Activated CD8-positive, alpha-beta T cell treated with anti-CD3 and anti-CD28 coated beads, Interleukin-2, amount 10 ng/mL, durations not matched to agents 7 days and 5 days (primary cell): ENCODE results near the gene MBOAT1. TPM values are rescaled to one million over a fixed set of nuclear protein-coding genes. Genes with fewer than 3 reads are reported as not detected.
"Not testable (repeated sequence)": the region's sequence is repeated elsewhere in the genome, so short reads cannot be mapped to it uniquely, and the experiment has no call there.

ENCODE experiments used
- ATAC-seq: fragments of 150-1000 bp; cut with Tn5 transposase; one replicate; pipeline ENCODE4 v1.10.0; 2021; ENCODE audit warnings: moderate library complexity
- CTCF ChIA-PET: fragments of 350-600 bp; sonication (Branson Sonifier 250); formaldehyde crosslinking; loops from one replicate; lab custom pipeline; 2021; ENCODE audit warnings: antibody characterized with exemption; lab: Charles Lee
- POLR2A ChIA-PET: fragments of 350-600 bp; sonication (Branson Sonifier 250); formaldehyde crosslinking; loops from one replicate; lab custom pipeline; 2021; ENCODE audit warnings: antibody characterized with exemption; lab: Charles Lee
- DNase-seq: peaks from one replicate; pipeline ENCODE4 v3.0.0-alpha.2; 2020
- H3K27ac Mint-ChIP-seq: one replicate; pipeline ENCODE4 v1.8.0; 2021; ENCODE audit warnings: mild to moderate bottlenecking, mixed read lengths
- H3K27me3 Mint-ChIP-seq: one replicate; pipeline ENCODE4 v1.8.0; 2021; ENCODE audit warnings: low read depth, mixed read lengths
- H3K36me3 Mint-ChIP-seq: one replicate; pipeline ENCODE4 v1.8.0; 2021; ENCODE audit warnings: low read depth, mixed read lengths
- H3K4me1 Mint-ChIP-seq: one replicate; pipeline ENCODE4 v1.8.0; 2021; ENCODE audit warnings: low read depth, mixed read lengths
- H3K4me3 Mint-ChIP-seq: one replicate; pipeline ENCODE4 v1.8.0; 2021; ENCODE audit warnings: mild to moderate bottlenecking, mixed read lengths
- H3K9me3 Mint-ChIP-seq: one replicate; pipeline ENCODE4 v1.8.0; 2022; ENCODE audit warnings: mixed read lengths; ENCODE audit not compliant: insufficient read depth
- total RNA-seq, 2 experiments: library from RNA; stranded (reverse); gene quantifications; one replicate each; pipeline ENCODE4 v1.2.3, GENCODE V29; 2021

Gene MBOAT1
- total RNA-seq, 2 experiments from 2014 or later, result 14.2 to 15.5 TPM

DNA sequence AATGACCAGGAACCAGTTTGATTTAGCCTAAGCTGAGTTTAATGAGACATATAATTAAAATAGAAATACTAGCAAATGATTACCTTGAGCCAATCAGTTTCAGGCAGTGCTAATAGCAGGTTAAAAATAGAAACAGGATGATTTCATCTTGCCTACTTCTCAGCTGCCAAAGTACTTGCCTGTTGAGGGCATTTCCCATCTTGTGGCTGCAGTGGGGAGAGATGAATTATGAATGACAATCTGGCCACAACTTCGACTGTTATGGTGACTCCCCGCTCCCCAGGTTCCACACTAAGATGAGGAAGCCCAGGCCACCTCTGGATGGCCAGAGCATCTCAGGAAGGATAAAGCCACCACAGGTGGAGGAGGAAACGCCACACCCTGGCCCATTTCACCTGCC lies 31.3 kb downstream of the MBOAT1 start:
- POLR2A ChIA-PET, result interaction anchor here (0.7 kb wide), 1 partner anchor 19 kb away, joined by 4 read pairs; no protein-coding TSS in a partner anchor
- H3K27ac Mint-ChIP-seq, result no peak overlapping the region

DNA sequence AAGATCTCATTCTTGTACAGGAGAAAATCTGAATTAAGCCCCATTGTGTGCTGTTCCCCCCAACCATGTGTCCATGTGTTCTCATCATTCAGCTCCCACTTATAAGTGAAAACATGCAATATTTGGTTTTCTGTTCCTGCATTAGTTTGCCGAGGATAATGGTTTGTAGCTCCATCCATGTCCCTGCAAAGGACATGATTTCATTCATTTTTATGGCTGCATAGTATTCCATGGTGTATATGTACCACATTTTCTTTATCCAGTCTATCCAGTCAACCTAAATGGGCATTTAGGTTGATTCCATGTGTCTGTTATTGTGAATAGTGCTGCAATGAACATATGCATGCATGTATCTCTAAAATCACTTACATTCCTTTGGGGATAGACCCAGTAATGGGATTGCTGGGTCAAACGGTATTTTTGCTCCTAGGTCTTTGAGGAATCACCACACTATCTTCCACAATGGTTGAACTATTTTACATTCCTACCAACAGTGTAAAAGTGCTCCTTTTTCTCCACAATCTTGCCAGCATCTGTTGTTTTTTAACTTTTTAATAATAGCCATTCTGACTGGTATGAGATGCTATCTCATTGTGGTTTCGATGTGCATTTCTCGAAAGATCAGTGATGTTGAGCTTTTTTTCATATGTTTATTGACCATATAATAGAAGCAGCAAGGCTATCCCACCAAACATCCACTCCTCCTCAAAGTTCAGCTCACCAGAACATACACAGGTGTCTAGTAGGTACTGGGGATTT lies 32.8 kb downstream of the MBOAT1 start:
- H3K27ac Mint-ChIP-seq, H3K27me3 Mint-ChIP-seq, H3K9me3 Mint-ChIP-seq, CTCF ChIA-PET, DNase-seq, ATAC-seq, H3K4me3 Mint-ChIP-seq, POLR2A ChIA-PET: not testable (repeated sequence)
- H3K36me3 Mint-ChIP-seq, result peaks cover 11% of the 10 kb centered on the region
- peaks cover 11% of the 10 kb centered on the region for H3K4me1 Mint-ChIP-seq

More for the DNA sequence above, 31.3 kb downstream of the MBOAT1 start:
- CTCF ChIA-PET, result no interaction called here
- Mint-ChIP-seq H3K4me1 (peaks cover 7% of the 10 kb centered on the region), H3K36me3 (peaks cover 11% of the 10 kb centered on the region), H3K4me3 (no peak overlapping the region), H3K27me3 (no peaks in the 10 kb centered on the region), H3K9me3 (no peaks in the 10 kb centered on the region)
- ATAC-seq (no peak), DNase-seq (no peak)

DNA sequence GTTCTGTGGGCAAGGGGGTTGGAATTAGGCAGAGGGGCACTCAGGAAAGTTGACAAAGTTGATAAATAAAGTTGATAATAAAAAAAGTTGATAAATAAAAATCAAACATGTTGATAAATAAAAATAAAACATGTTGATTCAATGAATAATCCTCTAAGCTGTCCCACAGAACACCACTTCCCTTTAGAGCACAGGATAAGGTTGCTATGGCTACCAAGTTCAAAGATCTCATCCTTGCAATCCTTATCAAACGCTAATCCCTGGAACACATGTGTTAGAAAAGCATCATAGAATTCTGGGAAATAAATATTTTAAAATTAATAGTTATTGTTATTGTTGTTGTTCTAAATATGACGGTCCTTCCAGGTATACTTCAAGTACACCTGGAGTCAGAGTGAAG lies 33.9 kb downstream of the MBOAT1 start:
- Mint-ChIP-seq H3K4me1 (peaks cover 22% of the 10 kb centered on the region), H3K4me3 (no peak overlapping the region), H3K27ac (no peak overlapping the region), H3K27me3 (no peaks in the 10 kb centered on the region), H3K36me3 (peaks cover 11% of the 10 kb centered on the region), H3K9me3 (no peaks in the 10 kb centered on the region)
- ChIA-PET CTCF (no interaction called here), POLR2A (no interaction called here)
- no peak for ATAC-seq
- no peak for DNase-seq

DNA sequence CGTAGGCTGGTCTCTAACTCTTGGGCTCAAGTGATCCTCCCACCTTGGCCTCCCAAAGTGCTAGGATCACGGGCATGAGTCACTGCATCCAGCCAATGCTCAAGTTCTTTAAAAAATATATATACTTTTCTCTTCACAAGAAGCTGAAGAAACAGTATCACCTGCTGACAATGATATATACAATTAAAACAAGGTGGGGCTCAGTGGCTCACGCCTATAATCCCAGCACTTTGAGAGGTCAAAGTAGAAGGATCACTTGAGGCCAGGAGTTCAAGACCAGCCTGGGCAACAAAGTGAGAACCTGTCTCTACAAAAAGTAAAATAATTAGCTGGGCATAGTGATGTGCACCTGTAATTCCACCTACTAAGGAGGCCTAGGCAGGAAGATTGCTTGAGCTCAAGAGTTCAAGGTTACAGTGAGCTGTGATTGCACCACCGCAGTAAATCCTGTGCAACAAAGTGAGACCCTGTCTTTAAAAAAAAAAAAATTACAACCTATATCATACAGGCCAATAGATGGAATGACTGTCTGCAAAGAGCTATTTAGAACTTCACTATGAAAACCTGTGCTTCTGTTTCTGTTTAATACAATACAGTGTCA lies 36.4 kb downstream of the MBOAT1 start:
- H3K9me3 Mint-ChIP-seq, result no peaks in the 10 kb centered on the region
- DNase-seq (no peak), ATAC-seq (no peak)
- no peak overlapping the region for H3K27ac Mint-ChIP-seq
- ChIA-PET POLR2A (no interaction called here), CTCF (interaction anchor here (1.4 kb wide), 1 partner anchor 37 kb away, joined by 3 read pairs; no protein-coding TSS in a partner anchor)
- no peaks in the 10 kb centered on the region for H3K27me3 Mint-ChIP-seq
- peaks cover 23% of the 10 kb centered on the region for H3K4me1 Mint-ChIP-seq
- H3K4me3 Mint-ChIP-seq, result no peak overlapping the region
- H3K36me3 Mint-ChIP-seq, result peaks cover 12% of the 10 kb centered on the region

DNA sequence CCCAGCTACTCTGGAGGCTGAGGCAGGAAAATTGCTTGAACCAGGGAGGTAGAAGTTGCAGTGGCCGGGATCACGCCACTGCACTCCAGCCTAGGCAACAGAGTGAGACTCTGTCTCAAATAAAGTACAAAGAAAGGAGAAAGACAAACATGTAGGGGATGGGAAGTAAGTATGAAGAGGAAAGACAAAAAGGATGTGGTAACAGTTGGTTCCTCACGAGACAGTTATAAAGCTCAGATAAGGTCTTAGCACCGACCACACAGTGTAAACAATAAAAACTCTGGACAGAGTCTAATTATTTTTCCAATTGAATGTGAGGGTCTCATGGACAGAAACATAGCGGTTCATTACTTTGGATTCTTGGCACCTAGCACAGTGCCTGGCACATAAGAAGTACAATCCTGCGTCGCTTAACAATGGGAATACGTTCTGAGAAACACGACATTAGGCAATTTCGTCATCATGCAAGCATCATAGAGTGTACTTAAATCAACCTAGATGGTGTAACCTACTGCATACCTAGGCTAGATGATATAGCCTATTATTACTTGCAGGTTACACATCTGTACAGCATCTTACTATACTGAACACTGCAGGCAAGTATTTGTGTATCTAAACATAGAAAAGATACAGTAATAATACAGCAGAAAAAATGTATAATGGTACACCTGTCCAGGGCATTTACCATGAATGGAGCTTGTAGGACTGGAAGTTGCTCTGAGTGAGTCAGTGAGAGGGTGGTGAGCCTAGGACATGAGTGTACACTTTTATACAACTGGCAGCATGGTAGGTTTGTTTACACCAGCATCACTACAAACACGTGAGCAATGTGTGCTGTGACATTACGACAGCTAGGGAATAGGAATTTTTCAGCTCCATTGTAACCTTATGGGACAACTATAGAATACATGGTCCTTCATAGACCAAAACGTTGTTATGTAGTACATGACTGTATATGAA lies 38.2 kb downstream of the MBOAT1 start:
- DNase-seq (no peak), ATAC-seq (peak; percentile 83)
- Mint-ChIP-seq H3K9me3 (no peaks in the 10 kb centered on the region), H3K27me3 (no peaks in the 10 kb centered on the region), H3K27ac (peak overlapping the region; percentile 77), H3K36me3 (peaks cover 8% of the 10 kb centered on the region), H3K4me3 (peak overlapping the region; percentile 45), H3K4me1 (peaks cover 22% of the 10 kb centered on the region)
- ChIA-PET CTCF (interaction anchor here (0.9 to 1.1 kb wide), 2 partner anchors 14 to 48 kb away, joined by 3 read pairs; no protein-coding TSS in a partner anchor), POLR2A (interaction anchor here (1.1 kb wide), 1 partner anchor 33 kb away, joined by 3 read pairs; no protein-coding TSS in a partner anchor)

DNA sequence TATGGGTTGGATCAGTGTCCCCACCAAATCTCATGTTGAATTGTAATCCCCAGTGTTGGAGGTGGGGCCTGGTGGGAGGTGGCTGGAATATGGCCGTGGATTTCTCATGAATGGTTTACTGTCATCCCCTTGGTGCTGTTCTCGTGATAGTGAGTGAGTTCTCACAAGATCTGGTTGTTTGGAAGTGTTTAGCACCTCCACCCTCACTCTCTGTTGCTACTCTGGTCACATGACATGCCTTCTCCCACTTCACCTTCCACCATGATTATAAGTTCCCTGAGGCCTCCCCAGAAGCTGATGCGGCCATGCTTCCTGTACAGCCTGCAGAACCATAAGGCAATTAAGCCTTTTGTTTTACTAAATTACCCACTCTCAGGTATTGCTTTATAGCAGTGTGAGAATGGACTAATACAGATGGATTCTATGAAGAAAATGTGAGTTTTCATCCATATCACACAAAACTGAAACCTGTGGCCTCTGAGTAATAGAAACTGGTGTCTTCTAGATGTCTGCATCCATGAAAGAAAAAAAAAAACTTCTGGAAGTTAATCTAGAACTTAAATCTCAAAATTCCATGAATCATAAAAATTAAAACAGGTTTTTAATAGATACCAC lies 39.3 kb downstream of the MBOAT1 start:
- CTCF ChIA-PET, result no interaction called here
- Mint-ChIP-seq H3K4me1 (peaks cover 22% of the 10 kb centered on the region), H3K27ac (no peak overlapping the region), H3K27me3 (no peaks in the 10 kb centered on the region), H3K36me3 (peaks cover 8% of the 10 kb centered on the region), H3K4me3 (no peak overlapping the region), H3K9me3 (no peaks in the 10 kb centered on the region)
- DNase-seq (no peak), ATAC-seq (no peak)
- POLR2A ChIA-PET, result no interaction called here

DNA sequence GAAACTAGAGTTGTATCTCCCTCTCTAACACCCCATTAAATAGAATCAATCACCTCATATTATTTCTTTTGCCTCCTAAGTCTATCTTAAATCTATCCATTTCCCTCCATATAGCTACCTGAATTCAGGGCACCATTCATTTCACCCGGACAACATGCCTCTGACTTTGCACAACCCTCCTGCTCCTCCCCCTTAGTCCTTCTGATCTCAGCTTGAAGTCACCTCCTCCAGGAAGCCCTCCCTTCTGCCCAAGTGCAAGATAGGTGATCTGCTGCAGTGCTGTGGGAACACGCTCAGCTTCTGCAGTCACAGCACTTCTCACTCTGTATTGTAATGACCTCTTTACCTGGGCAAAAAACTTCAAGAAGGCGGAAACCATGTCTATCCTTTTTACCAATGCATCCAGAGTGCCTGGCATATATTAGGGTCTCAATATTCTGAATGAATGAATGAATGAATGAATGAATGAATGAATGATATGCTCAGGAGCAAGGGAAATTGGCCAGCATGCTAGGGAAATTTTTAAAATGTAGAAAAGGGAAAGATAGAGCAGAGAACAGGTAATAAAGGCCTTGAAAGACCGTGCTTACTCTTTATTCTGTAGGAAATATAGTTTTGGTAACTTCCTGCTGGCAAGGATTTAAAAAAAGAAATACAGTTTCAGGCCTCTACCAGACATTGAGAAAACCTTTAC lies 41.7 kb downstream of the MBOAT1 start:
- no peak overlapping the region for H3K4me3 Mint-ChIP-seq
- H3K4me1 Mint-ChIP-seq, result peaks cover 22% of the 10 kb centered on the region
- H3K36me3 Mint-ChIP-seq, result peaks cover 12% of the 10 kb centered on the region
- CTCF ChIA-PET, result interaction anchor here (1.4 kb wide), 1 partner anchor 43 kb away, joined by 3 read pairs; no protein-coding TSS in a partner anchor
- no peak for DNase-seq
- no peak overlapping the region for H3K27ac Mint-ChIP-seq
- POLR2A ChIA-PET, result no interaction called here
- no peak for ATAC-seq
- H3K9me3 Mint-ChIP-seq, result no peaks in the 10 kb centered on the region
- H3K27me3 Mint-ChIP-seq, result no peaks in the 10 kb centered on the region

DNA sequence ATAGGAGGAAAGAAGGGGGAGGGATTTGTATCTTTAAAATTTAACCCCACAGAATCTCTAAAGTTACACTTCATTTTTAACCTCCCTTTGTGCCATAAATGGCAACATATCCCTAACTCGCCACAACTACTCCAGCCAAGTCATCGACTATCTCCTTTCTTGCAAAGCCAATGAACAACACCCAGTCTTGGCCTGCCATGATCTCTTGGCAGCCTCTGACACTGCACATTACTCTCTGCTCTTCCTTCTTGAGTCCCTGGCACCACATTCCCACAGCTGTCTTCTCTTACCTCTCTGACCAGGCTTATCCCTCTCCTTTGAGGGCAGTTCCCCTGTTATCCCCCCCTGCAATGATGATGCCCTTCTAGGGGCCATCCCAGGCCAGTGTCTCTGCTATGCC lies 42.5 kb downstream of the MBOAT1 start:
- H3K4me1 Mint-ChIP-seq, result peaks cover 22% of the 10 kb centered on the region
- POLR2A ChIA-PET, result no interaction called here
- CTCF ChIA-PET, result interaction anchor here (0.7 kb wide), 1 partner anchor 43 kb away, joined by 3 read pairs; no protein-coding TSS in a partner anchor
- ATAC-seq (no peak), DNase-seq (no peak)
- H3K9me3 Mint-ChIP-seq, result no peaks in the 10 kb centered on the region
- H3K4me3 Mint-ChIP-seq, result no peak overlapping the region
- peaks cover 12% of the 10 kb centered on the region for H3K36me3 Mint-ChIP-seq
- H3K27me3 Mint-ChIP-seq, result no peaks in the 10 kb centered on the region
- H3K27ac Mint-ChIP-seq, result no peak overlapping the region

DNA sequence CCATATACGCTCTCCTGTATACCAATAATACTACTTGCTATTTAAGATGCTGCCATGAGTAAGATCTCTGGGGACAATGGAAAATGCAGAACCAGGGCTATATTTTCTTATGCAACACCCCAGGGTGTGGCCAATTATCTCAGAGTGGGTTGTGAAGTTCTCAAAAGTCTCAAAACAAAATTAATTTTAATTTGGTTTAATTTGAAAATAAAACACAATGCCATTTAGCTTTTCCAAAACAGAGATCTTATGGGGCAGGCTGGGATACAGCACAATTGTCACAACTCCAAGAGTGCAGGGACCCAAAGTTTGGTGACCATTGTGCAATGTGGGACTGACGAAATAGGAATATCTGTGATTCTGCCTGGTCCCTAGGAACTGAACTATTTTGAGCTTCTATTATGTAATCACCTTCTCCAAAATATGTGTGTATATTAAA lies 43.1 kb downstream of the MBOAT1 start:
- H3K36me3 Mint-ChIP-seq, result peaks cover 12% of the 10 kb centered on the region
- no peaks in the 10 kb centered on the region for H3K9me3 Mint-ChIP-seq
- no peak overlapping the region for H3K4me3 Mint-ChIP-seq
- ChIA-PET CTCF (interaction anchor here (0.7 kb wide), 1 partner anchor 44 kb away, joined by 3 read pairs; no protein-coding TSS in a partner anchor), POLR2A (no interaction called here)
- DNase-seq (no peak), ATAC-seq (no peak)
- no peak overlapping the region for H3K27ac Mint-ChIP-seq
- no peaks in the 10 kb centered on the region for H3K27me3 Mint-ChIP-seq
- H3K4me1 Mint-ChIP-seq, result peaks cover 15% of the 10 kb centered on the region

DNA sequence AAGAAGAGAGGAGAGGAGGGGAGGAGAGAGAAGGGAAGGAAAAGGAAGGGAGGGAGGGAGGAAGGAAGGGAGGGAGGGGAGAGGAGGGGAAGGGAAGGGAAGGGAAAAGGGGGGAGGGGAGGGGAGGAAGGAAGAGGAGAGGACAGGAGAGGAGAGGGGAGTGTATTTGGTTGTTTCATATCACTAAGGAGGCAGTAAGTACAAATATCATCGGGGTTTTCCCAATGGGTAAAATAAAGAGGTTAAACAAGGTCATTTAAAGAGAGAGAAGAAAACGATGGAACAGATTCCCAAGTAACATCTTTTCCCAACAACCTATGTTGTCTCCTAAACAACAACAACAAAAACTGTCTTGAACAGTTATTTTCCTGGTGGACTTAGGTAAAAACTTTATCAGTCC lies 43.6 kb downstream of the MBOAT1 start:
- Mint-ChIP-seq H3K9me3 (no peaks in the 10 kb centered on the region), H3K27me3 (no peaks in the 10 kb centered on the region), H3K27ac (no peak overlapping the region), H3K4me1 (peaks cover 11% of the 10 kb centered on the region), H3K36me3 (peaks cover 12% of the 10 kb centered on the region), H3K4me3 (no peak overlapping the region)
- ATAC-seq, result no peak
- no peak for DNase-seq
- ChIA-PET CTCF (no interaction called here), POLR2A (no interaction called here)
